ENCODE data around the gene ZNF432.
A peak's percentile ranks its signal among the peaks of the same experiment; 100 is the strongest.

Gene ZNF432

GRCh38 chr19:52022193-52022592, 26.4 kb downstream of the ZNF432 start:
- TF ChIP-seq CTCF (IDR thresholded peaks at IDR 0.05; ENCODE audit: low read depth, low read length): no peak
- no peak overlapping the region for H3K4me3 ChIP-seq (ENCODE audit: low read depth, low read length)

- no peak overlapping the region for H3K4me3 ChIP-seq (ENCODE audit: low read depth, low read length)
- TF ChIP-seq CTCF (IDR thresholded peaks at IDR 0.05; ENCODE audit: low read depth, low read length): no peak
Observed at GRCh38 chr19:52020506-52020905, 28.1 kb downstream of the ZNF432 start.

- no peak overlapping the region for H3K4me3 ChIP-seq (ENCODE audit: low read depth, low read length)
- TF ChIP-seq CTCF (IDR thresholded peaks at IDR 0.05; ENCODE audit: low read depth, low read length): no peak
Observed at GRCh38 chr19:52010674-52011073, 38.0 kb downstream of the ZNF432 start.

- no peak for TF ChIP-seq CTCF (IDR thresholded peaks at IDR 0.05; ENCODE audit: low read depth, low read length)
- H3K4me3 ChIP-seq (ENCODE audit: low read depth, low read length): peak within 1 kb of the TSS; percentile 88
Observed at GRCh38 chr19:52007806-52008557, 40.7 kb downstream of the ZNF432 start, which contains the start of gene ZNF615. Gene ZNF615, minus strand, starts transcription at chr19:52008211. Its CDS starts 4,500 bp downstream, at chr19:52003711.

GRCh38 chr19:52007451-52007805, 41.2 kb downstream of the ZNF432 start:
- no peak for TF ChIP-seq CTCF (IDR thresholded peaks at IDR 0.05; ENCODE audit: low read depth, low read length)
- peak overlapping the region; percentile 88 for H3K4me3 ChIP-seq (ENCODE audit: low read depth, low read length)

DNA sequence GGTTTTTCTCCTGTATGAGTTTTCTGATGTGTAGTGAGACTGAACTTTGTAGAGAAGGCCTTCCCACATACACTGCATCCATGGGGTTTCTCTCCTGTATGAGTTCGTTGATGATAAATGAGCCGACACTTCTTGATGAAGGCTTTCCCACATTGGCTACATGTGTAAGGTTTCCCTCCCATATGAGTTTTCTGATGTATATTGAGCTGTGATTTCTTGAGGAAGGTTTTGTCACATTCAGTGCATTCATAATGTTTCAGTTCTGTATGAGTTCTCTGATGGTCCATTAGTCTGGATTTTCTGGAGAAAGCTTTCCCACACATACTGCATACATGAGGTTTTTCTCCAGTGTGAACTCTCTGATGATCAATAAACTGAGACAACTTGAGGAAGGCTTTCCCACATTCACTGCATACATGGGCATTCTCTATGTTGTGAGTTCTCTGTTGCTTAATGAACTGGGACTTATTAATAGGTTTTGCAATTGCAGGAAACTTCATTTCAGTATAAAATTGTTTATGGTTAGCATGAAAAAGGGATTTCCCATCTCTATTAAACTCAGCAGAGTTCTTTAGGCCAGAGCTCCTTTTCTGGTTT, 54.5 kb downstream of the ZNF432 start:
- H3K4me3 ChIP-seq (ENCODE audit: low read depth, low read length): no peak overlapping the region
- no peak for TF ChIP-seq CTCF (IDR thresholded peaks at IDR 0.05; ENCODE audit: low read depth, low read length)

- no peak overlapping the region for H3K4me3 ChIP-seq (ENCODE audit: low read depth, low read length)
- no peak for TF ChIP-seq CTCF (IDR thresholded peaks at IDR 0.05; ENCODE audit: low read depth, low read length)
Observed at GRCh38 chr19:51993422-51993821, 55.2 kb downstream of the ZNF432 start.
